ENCODE data around the gene ARHGEF33. TPM values are rescaled to one million over a fixed set of nuclear protein-coding genes. Genes with fewer than 3 reads are reported as not detected.

Gene ARHGEF33
- 0.25 TPM for polyA plus RNA-seq (2013, experiment 1 of 2)
- 0.29 TPM for polyA plus RNA-seq (2013, experiment 2 of 2)

- Histone ChIP-seq H4K8ac (ENCODE audit: low read depth, low read length) (no peak within 1 kb of the TSS), H3K4me2 (ENCODE audit: low read length) (no peak within 1 kb of the TSS), H3K23ac (ENCODE audit: low read length) (no peak within 1 kb of the TSS), H3K18ac (ENCODE audit: low read length) (no peak within 1 kb of the TSS), H3K27me3 (ENCODE audit: insufficient read depth, low read length, poor library complexity) (no peaks in the 10 kb centered on the region), H2BK120ac (ENCODE audit: low read depth, low read length) (no peak within 1 kb of the TSS), H3K56ac (ENCODE audit: low read length) (no peak within 1 kb of the TSS), H3K27ac (ENCODE audit: low read depth, low read length) (no peak within 1 kb of the TSS), H3K4me3 (ENCODE audit: low read length) (no peak within 1 kb of the TSS), H2AK5ac (ENCODE audit: low read length) (no peak within 1 kb of the TSS), H3K79me1 (ENCODE audit: low read length) (no peaks in the 10 kb centered on the region), H2BK5ac (ENCODE audit: low read length) (no peak within 1 kb of the TSS), H3K79me2 (ENCODE audit: control insufficient read depth, insufficient read depth, low read length) (no peaks in the 10 kb centered on the region), H3K36me3 (ENCODE audit: control insufficient read depth, insufficient read depth, low read length) (no peaks in the 10 kb centered on the region), H3K9ac (ENCODE audit: low read length) (no peak within 1 kb of the TSS), H3K4ac (ENCODE audit: low read depth, low read length) (no peak within 1 kb of the TSS), H3K4me1 (ENCODE audit: control insufficient read depth, low read depth, low read length) (no peaks in the 10 kb centered on the region), H2BK15ac (replicated peaks; ENCODE audit: low read depth) (no peak within 1 kb of the TSS), H4K5ac (ENCODE audit: low read length) (no peak within 1 kb of the TSS)
- WGBS (ENCODE audit: extremely low coverage, insufficient coverage, low lambda C conversion rate): no CpG with 5 or more reads among the region's 3 CpGs
- DNase-seq: no peak
Observed at GRCh38 chr2:38889575-38889974, at the start of gene ARHGEF33. Gene ARHGEF33, plus strand, starts transcription at chr2:38889875. Its CDS starts 29,573 bp downstream, at chr2:38919448.

GRCh38 chr2:38850045-38850444 is 39.6 kb upstream of the ARHGEF33 start:
- Histone ChIP-seq H2BK15ac (replicated peaks; ENCODE audit: low read depth) (no peak overlapping the region), H3K4me1 (ENCODE audit: control insufficient read depth, low read depth, low read length) (no peaks in the 10 kb centered on the region), H3K27me3 (ENCODE audit: insufficient read depth, low read length, poor library complexity) (no peaks in the 10 kb centered on the region), H4K5ac (ENCODE audit: low read length) (no peak overlapping the region), H3K36me3 (ENCODE audit: control insufficient read depth, insufficient read depth, low read length) (no peaks in the 10 kb centered on the region), H3K27ac (ENCODE audit: low read depth, low read length) (no peak overlapping the region), H3K4me3 (ENCODE audit: low read length) (no peak overlapping the region), H3K79me2 (ENCODE audit: control insufficient read depth, insufficient read depth, low read length) (no peaks in the 10 kb centered on the region), H2BK120ac (ENCODE audit: low read depth, low read length) (no peak overlapping the region), H3K4me2 (ENCODE audit: low read length) (no peak overlapping the region), H3K18ac (ENCODE audit: low read length) (no peak overlapping the region), H2BK5ac (ENCODE audit: low read length) (no peak overlapping the region), H4K8ac (ENCODE audit: low read depth, low read length) (no peak overlapping the region), H3K56ac (ENCODE audit: low read length) (no peak overlapping the region), H2AK5ac (ENCODE audit: low read length) (no peak overlapping the region), H3K79me1 (ENCODE audit: low read length) (no peaks in the 10 kb centered on the region), H3K9ac (ENCODE audit: low read length) (no peak overlapping the region), H3K4ac (ENCODE audit: low read depth, low read length) (no peak overlapping the region), H3K23ac (ENCODE audit: low read length) (no peak overlapping the region)
- no peak for DNase-seq
- no CpG with 5 or more reads among the region's 3 CpGs for WGBS (ENCODE audit: extremely low coverage, insufficient coverage, low lambda C conversion rate)

- Histone ChIP-seq H3K36me3 (ENCODE audit: control insufficient read depth, insufficient read depth, low read length) (no peaks in the 10 kb centered on the region), H2AK5ac (ENCODE audit: low read length) (no peak overlapping the region), H3K79me2 (ENCODE audit: control insufficient read depth, insufficient read depth, low read length) (no peaks in the 10 kb centered on the region), H4K8ac (ENCODE audit: low read depth, low read length) (no peak overlapping the region), H3K9ac (ENCODE audit: low read length) (no peak overlapping the region), H2BK120ac (ENCODE audit: low read depth, low read length) (no peak overlapping the region), H2BK5ac (ENCODE audit: low read length) (no peak overlapping the region), H3K56ac (ENCODE audit: low read length) (no peak overlapping the region), H3K27ac (ENCODE audit: low read depth, low read length) (no peak overlapping the region), H3K27me3 (ENCODE audit: insufficient read depth, low read length, poor library complexity) (no peaks in the 10 kb centered on the region), H3K18ac (ENCODE audit: low read length) (no peak overlapping the region), H3K4me2 (ENCODE audit: low read length) (no peak overlapping the region), H3K4ac (ENCODE audit: low read depth, low read length) (no peak overlapping the region), H4K5ac (ENCODE audit: low read length) (no peak overlapping the region), H3K79me1 (ENCODE audit: low read length) (no peaks in the 10 kb centered on the region), H2BK15ac (replicated peaks; ENCODE audit: low read depth) (no peak overlapping the region), H3K23ac (ENCODE audit: low read length) (no peak overlapping the region), H3K4me1 (ENCODE audit: control insufficient read depth, low read depth, low read length) (no peaks in the 10 kb centered on the region), H3K4me3 (ENCODE audit: low read length) (no peak overlapping the region)
- no CpG with 5 or more reads among the region's 1 CpG for WGBS (ENCODE audit: extremely low coverage, insufficient coverage, low lambda C conversion rate)
- DNase-seq: no peak
Observed at GRCh38 chr2:38856165-38856564, 33.5 kb upstream of the ARHGEF33 start.

GRCh38 chr2:38862476-38862875 is 27.2 kb upstream of the ARHGEF33 start:
- Histone ChIP-seq H2AK5ac (ENCODE audit: low read length) (no peak overlapping the region), H3K36me3 (ENCODE audit: control insufficient read depth, insufficient read depth, low read length) (no peaks in the 10 kb centered on the region), H2BK15ac (replicated peaks; ENCODE audit: low read depth) (no peak overlapping the region), H3K4ac (ENCODE audit: low read depth, low read length) (no peak overlapping the region), H3K4me1 (ENCODE audit: control insufficient read depth, low read depth, low read length) (no peaks in the 10 kb centered on the region), H2BK120ac (ENCODE audit: low read depth, low read length) (no peak overlapping the region), H3K79me2 (ENCODE audit: control insufficient read depth, insufficient read depth, low read length) (no peaks in the 10 kb centered on the region), H4K5ac (ENCODE audit: low read length) (no peak overlapping the region), H3K56ac (ENCODE audit: low read length) (no peak overlapping the region), H3K27ac (ENCODE audit: low read depth, low read length) (no peak overlapping the region), H2BK5ac (ENCODE audit: low read length) (no peak overlapping the region), H3K79me1 (ENCODE audit: low read length) (no peaks in the 10 kb centered on the region), H3K9ac (ENCODE audit: low read length) (no peak overlapping the region), H3K23ac (ENCODE audit: low read length) (no peak overlapping the region), H3K4me3 (ENCODE audit: low read length) (no peak overlapping the region), H3K18ac (ENCODE audit: low read length) (no peak overlapping the region), H4K8ac (ENCODE audit: low read depth, low read length) (no peak overlapping the region), H3K27me3 (ENCODE audit: insufficient read depth, low read length, poor library complexity) (no peaks in the 10 kb centered on the region), H3K4me2 (ENCODE audit: low read length) (no peak overlapping the region)
- no peak for DNase-seq

GRCh38 chr2:38863061-38863695 is 26.5 kb upstream of the ARHGEF33 start:
- Histone ChIP-seq H4K8ac (ENCODE audit: low read depth, low read length) (no peak overlapping the region), H3K56ac (ENCODE audit: low read length) (no peak overlapping the region), H2AK5ac (ENCODE audit: low read length) (no peak overlapping the region), H3K4me2 (ENCODE audit: low read length) (no peak overlapping the region), H3K4me3 (ENCODE audit: low read length) (no peak overlapping the region), H3K36me3 (ENCODE audit: control insufficient read depth, insufficient read depth, low read length) (no peaks in the 10 kb centered on the region), H2BK15ac (replicated peaks; ENCODE audit: low read depth) (no peak overlapping the region), H2BK120ac (ENCODE audit: low read depth, low read length) (no peak overlapping the region), H3K27ac (ENCODE audit: low read depth, low read length) (no peak overlapping the region), H3K79me2 (ENCODE audit: control insufficient read depth, insufficient read depth, low read length) (no peaks in the 10 kb centered on the region), H3K23ac (ENCODE audit: low read length) (no peak overlapping the region), H3K9ac (ENCODE audit: low read length) (no peak overlapping the region), H3K4me1 (ENCODE audit: control insufficient read depth, low read depth, low read length) (no peaks in the 10 kb centered on the region), H3K79me1 (ENCODE audit: low read length) (no peaks in the 10 kb centered on the region), H3K18ac (ENCODE audit: low read length) (no peak overlapping the region), H2BK5ac (ENCODE audit: low read length) (no peak overlapping the region), H4K5ac (ENCODE audit: low read length) (no peak overlapping the region), H3K4ac (ENCODE audit: low read depth, low read length) (no peak overlapping the region), H3K27me3 (ENCODE audit: insufficient read depth, low read length, poor library complexity) (no peaks in the 10 kb centered on the region)
- DNase-seq: peak; percentile 61
- WGBS (ENCODE audit: extremely low coverage, insufficient coverage, low lambda C conversion rate): no CpG with 5 or more reads among the region's 2 CpGs

- DNase-seq: no peak
- Histone ChIP-seq H3K79me2 (ENCODE audit: control insufficient read depth, insufficient read depth, low read length) (no peaks in the 10 kb centered on the region), H3K79me1 (ENCODE audit: low read length) (no peaks in the 10 kb centered on the region), H3K36me3 (ENCODE audit: control insufficient read depth, insufficient read depth, low read length) (no peaks in the 10 kb centered on the region), H3K4me1 (ENCODE audit: control insufficient read depth, low read depth, low read length) (no peaks in the 10 kb centered on the region), H3K56ac (ENCODE audit: low read length) (no peak overlapping the region), H3K23ac (ENCODE audit: low read length) (no peak overlapping the region), H2BK5ac (ENCODE audit: low read length) (no peak overlapping the region), H3K18ac (ENCODE audit: low read length) (no peak overlapping the region), H2AK5ac (ENCODE audit: low read length) (no peak overlapping the region), H3K27me3 (ENCODE audit: insufficient read depth, low read length, poor library complexity) (no peaks in the 10 kb centered on the region), H3K9ac (ENCODE audit: low read length) (no peak overlapping the region), H2BK120ac (ENCODE audit: low read depth, low read length) (no peak overlapping the region), H3K4me2 (ENCODE audit: low read length) (no peak overlapping the region), H3K4ac (ENCODE audit: low read depth, low read length) (no peak overlapping the region), H2BK15ac (replicated peaks; ENCODE audit: low read depth) (no peak overlapping the region), H3K4me3 (ENCODE audit: low read length) (no peak overlapping the region), H4K8ac (ENCODE audit: low read depth, low read length) (no peak overlapping the region), H4K5ac (ENCODE audit: low read length) (no peak overlapping the region), H3K27ac (ENCODE audit: low read depth, low read length) (no peak overlapping the region)
- no CpG with 5 or more reads among the region's 3 CpGs for WGBS (ENCODE audit: extremely low coverage, insufficient coverage, low lambda C conversion rate)
Observed at GRCh38 chr2:38866773-38867443, 22.8 kb upstream of the ARHGEF33 start.
